Smooth muscle cell (in vitro differentiated cells): Measurements from ENCODE around the gene CNIH4. TPM values are rescaled to one million over a fixed set of nuclear protein-coding genes. Genes with fewer than 3 reads are reported as not detected.
A peak's percentile ranks its signal among the peaks of the same experiment; 100 is the strongest.

ENCODE experiments used
- DNase-seq: peaks from one replicate; lab custom pipeline; 2025; ENCODE audit not compliant: unreplicated experiment; lab: John Stamatoyannopoulos, UW
- H2AFZ ChIP-seq: fragments of 200-600 bp; sonication (generic); 2 replicates; pipeline ENCODE4 v1.6.0; 2016; ENCODE audit warnings: antibody characterized with exemption, low read depth, mild to moderate bottlenecking
- H3F3A ChIP-seq: fragments of 200-600 bp; sonication (generic); 2 replicates; pipeline ENCODE4 v1.6.0; 2017; ENCODE audit warnings: antibody characterized with exemption, low read depth
- H3K27ac ChIP-seq: fragments of 200-600 bp; sonication (generic); 2 replicates; pipeline ENCODE4 v1.5.1; 2016; ENCODE audit warnings: low read depth, mild to moderate bottlenecking
- H3K27me3 ChIP-seq: fragments of 200-600 bp; sonication (generic); 2 replicates; pipeline ENCODE4 v1.6.1; 2016; ENCODE audit warnings: low read depth, mild to moderate bottlenecking
- H3K36me3 ChIP-seq: fragments of 200-600 bp; sonication (generic); 2 replicates; pipeline ENCODE4 v1.5.1; 2016; ENCODE audit warnings: low read depth
- H3K4me1 ChIP-seq: fragments of 200-600 bp; sonication (generic); 2 replicates; pipeline ENCODE4 v1.5.1; 2016; ENCODE audit warnings: low read depth
- H3K4me2 ChIP-seq: fragments of 200-600 bp; sonication (generic); 2 replicates; pipeline ENCODE4 v1.6.0; 2016; ENCODE audit warnings: mild to moderate bottlenecking
- H3K4me3 ChIP-seq: fragments of 200-600 bp; sonication (generic); 2 replicates; pipeline ENCODE4 v1.5.1; 2016; ENCODE audit warnings: mild to moderate bottlenecking
- H3K79me2 ChIP-seq: fragments of 200-600 bp; sonication (generic); 2 replicates; pipeline ENCODE4 v1.6.0; 2016; ENCODE audit warnings: low read depth, mild to moderate bottlenecking
- H3K9ac ChIP-seq: fragments of 200-600 bp; sonication (generic); 2 replicates; pipeline ENCODE4 v1.6.0; 2016; ENCODE audit warnings: low read depth
- H3K9me3 ChIP-seq: fragments of 200-600 bp; sonication (generic); replicated peaks from 2 replicates; pipeline ENCODE4 v1.5.1; 2016; ENCODE audit warnings: low read depth
- H4K20me1 ChIP-seq: fragments of 200-600 bp; sonication (generic); 2 replicates; pipeline ENCODE4 v1.6.0; 2016; ENCODE audit warnings: low read depth
- CTCF ChIP-seq: fragments of 200-600 bp; sonication (generic); IDR thresholded peaks from 2 replicates; pipeline ENCODE4 v1.5.1; 2017; ENCODE audit warnings: borderline replicate concordance, mild to moderate bottlenecking, antibody characterized with exemption; ENCODE audit not compliant: insufficient read depth, poor library complexity, severe bottlenecking
- WGBS: methylation state at CpG from one replicate; pipeline ENCODE4 v1.1.7; 2016; ENCODE audit warnings: low lambda C conversion rate; 5-methylcytosine and 5-hydroxymethylcytosine counted together
- polyA plus RNA-seq: library from polyadenylated mRNA; unstranded; fragments of >200 nt; fragmentation: Nextera tagmentation; extraction: Ambion mirVana; gene quantifications from 2 replicates; pipeline ENCODE4 v1.2.1, GENCODE V29; 2016
- total RNA-seq: library from RNA; depleted of rRNA; stranded (reverse); fragments of >200 nt; gene quantifications from 2 replicates; pipeline ENCODE4 v1.2.3, GENCODE V29; 2014

The CNIH4 gene
- total and polyA plus RNA-seq, 2 experiments from 2014 or later, result 61.4 to 125 TPM

GRCh38 chr1:224357626-224358124 lies 996 bp downstream of the CNIH4 start:
- no peaks in the 10 kb centered on the region for H3K27me3 ChIP-seq
- peaks cover 49% of the 10 kb centered on the region for H4K20me1 ChIP-seq
- no peaks in the 10 kb centered on the region for H3K36me3 ChIP-seq
- peak overlapping the region; percentile 81 for H3K4me3 ChIP-seq
- no peaks in the 10 kb centered on the region for H3K9me3 ChIP-seq
- peaks cover 9% of the 10 kb centered on the region for H3K4me1 ChIP-seq
- peak overlapping the region; percentile 71 for H3K9ac ChIP-seq
- H3K27ac ChIP-seq, result peak overlapping the region; percentile 47
- WGBS, result 22% methylated on average over 9 of the region's 9 CpGs
- peaks cover 56% of the 10 kb centered on the region for H3K79me2 ChIP-seq
- no peak for DNase-seq
- peak overlapping the region; percentile 92 for H3K4me2 ChIP-seq
- H3F3A ChIP-seq, result no peaks in the 10 kb centered on the region
- no peak for TF ChIP-seq CTCF
- H2AFZ ChIP-seq, result peak overlapping the region; percentile 89

GRCh38 chr1:224358237-224358636 lies 1.6 kb downstream of the CNIH4 start:
- Histone ChIP-seq H3K4me1 (peaks cover 9% of the 10 kb centered on the region), H3K4me2 (peak overlapping the region; percentile 92), H3K9me3 (no peaks in the 10 kb centered on the region), H3K27ac (no peak overlapping the region), H4K20me1 (peaks cover 55% of the 10 kb centered on the region), H3K27me3 (no peaks in the 10 kb centered on the region), H3F3A (no peaks in the 10 kb centered on the region), H3K36me3 (no peaks in the 10 kb centered on the region), H3K79me2 (peaks cover 61% of the 10 kb centered on the region), H3K9ac (no peak overlapping the region), H3K4me3 (peak overlapping the region; percentile 81), H2AFZ (no peak overlapping the region)
- no peak for DNase-seq
- 66% methylated on average over 4 of the region's 4 CpGs for WGBS
- no peak for TF ChIP-seq CTCF

GRCh38 chr1:224359207-224359606 lies 2.5 kb downstream of the CNIH4 start:
- 89% methylated on average over 3 of the region's 3 CpGs for WGBS
- peaks cover 71% of the 10 kb centered on the region for H3K79me2 ChIP-seq
- peaks cover 9% of the 10 kb centered on the region for H3K4me1 ChIP-seq
- TF ChIP-seq CTCF, result no peak
- H3K36me3 ChIP-seq, result no peaks in the 10 kb centered on the region
- H3K9ac ChIP-seq, result no peak overlapping the region
- H3F3A ChIP-seq, result no peaks in the 10 kb centered on the region
- no peaks in the 10 kb centered on the region for H3K27me3 ChIP-seq
- H3K27ac ChIP-seq, result no peak overlapping the region
- no peak overlapping the region for H3K4me3 ChIP-seq
- H2AFZ ChIP-seq, result no peak overlapping the region
- peaks cover 65% of the 10 kb centered on the region for H4K20me1 ChIP-seq
- H3K9me3 ChIP-seq, result no peaks in the 10 kb centered on the region
- DNase-seq, result no peak
- no peak overlapping the region for H3K4me2 ChIP-seq

- WGBS, result 91% methylated on average over 5 of the region's 5 CpGs
- no peak for TF ChIP-seq CTCF
- peaks cover 11% of the 10 kb centered on the region for H3K36me3 ChIP-seq
- DNase-seq, result no peak
- no peaks in the 10 kb centered on the region for H3K9me3 ChIP-seq
- no peak overlapping the region for H2AFZ ChIP-seq
- H3K9ac ChIP-seq, result no peak overlapping the region
- no peak overlapping the region for H3K27ac ChIP-seq
- H3K4me2 ChIP-seq, result no peak overlapping the region
- H3F3A ChIP-seq, result no peaks in the 10 kb centered on the region
- H3K4me3 ChIP-seq, result no peak overlapping the region
- H3K4me1 ChIP-seq, result no peaks in the 10 kb centered on the region
- H4K20me1 ChIP-seq, result peaks cover 38% of the 10 kb centered on the region
- H3K27me3 ChIP-seq, result no peaks in the 10 kb centered on the region
- H3K79me2 ChIP-seq, result peaks cover 37% of the 10 kb centered on the region
Measured at GRCh38 chr1:224368409-224368808, 11.7 kb downstream of the CNIH4 start.
